Natural killer cell (primary cell): ENCODE results near the gene ITLN2. TPM values are rescaled to one million over a fixed set of nuclear protein-coding genes. Genes with fewer than 3 reads are reported as not detected.

Experiments used
- ATAC-seq, 3 donors: fragments of 150-1000 bp in 2 of 3; fragments of 200-7000 bp in 1 of 3; cut with Tn5 transposase; 1 replicate in 1 of 3; 2 replicates in 2 of 3; pipeline ENCODE4 v1.10.0; 2021; ENCODE audit warnings: mild to moderate bottlenecking in 2 of 3, moderate library complexity in 2 of 3
- DNase-seq, 2 donors: peaks; one replicate each; pipeline versions ENCODE4 v3.0.0 to v3.0.0-alpha.2; 2013 to 2021; ENCODE audit warnings: mixed read lengths in 1 of 2
- H3K27ac ChIP-seq: one replicate; pipeline ENCODE4 v1.5.1; 2013; ENCODE audit warnings: mild to moderate bottlenecking, low read length
- H3K27me3 ChIP-seq: one replicate; pipeline ENCODE4 v1.6.1; 2013; ENCODE audit warnings: low read length; ENCODE audit not compliant: control insufficient read depth, insufficient read depth
- H3K36me3 ChIP-seq: one replicate; pipeline ENCODE4 v1.6.1; 2013; ENCODE audit warnings: low read length; ENCODE audit not compliant: control insufficient read depth, insufficient read depth
- H3K4me1 ChIP-seq: one replicate; pipeline ENCODE4 v1.6.1; 2013; ENCODE audit warnings: low read length; ENCODE audit not compliant: control insufficient read depth, insufficient read depth
- H3K4me3 ChIP-seq: one replicate; pipeline ENCODE4 v1.5.1; 2013; ENCODE audit warnings: low read length
- H3K9me3 ChIP-seq: one replicate; pipeline ENCODE4 v1.6.1; 2013; ENCODE audit warnings: low read length; ENCODE audit not compliant: control insufficient read depth, insufficient read depth
- H3K27ac Mint-ChIP-seq, 2 donors: one replicate each; pipeline ENCODE4 v1.8.0; 2022; ENCODE audit warnings: mild to moderate bottlenecking in 2 of 2, mixed read lengths in 2 of 2, moderate library complexity in 1 of 2
- H3K27me3 Mint-ChIP-seq, 2 donors: one replicate each; pipeline ENCODE4 v1.8.0; 2022; ENCODE audit warnings: low read depth in 2 of 2, mixed read lengths in 2 of 2
- H3K36me3 Mint-ChIP-seq: one replicate; pipeline ENCODE4 v1.8.0; 2022; ENCODE audit warnings: mixed read lengths
- H3K4me1 Mint-ChIP-seq, 2 donors: one replicate each; pipeline ENCODE4 v1.8.0; 2022; ENCODE audit warnings: mixed read lengths in 2 of 2
- H3K4me3 Mint-ChIP-seq: one replicate; pipeline ENCODE4 v1.8.0; 2022; ENCODE audit warnings: mild to moderate bottlenecking, moderate library complexity, mixed read lengths
- H3K9me3 Mint-ChIP-seq, 2 donors: one replicate each; pipeline ENCODE4 v1.8.0; 2022; ENCODE audit warnings: mixed read lengths in 2 of 2
- WGBS: methylation state at CpG from one replicate; pipeline ENCODE4 v1.1.7; 2013; ENCODE audit warnings: missing lambda C conversion rate; ENCODE audit not compliant: insufficient coverage; 5-methylcytosine and 5-hydroxymethylcytosine counted together
- intact Hi-C: fragments of 100-400 bp; cut with micrococcal nuclease; formaldehyde crosslinking; loops from one replicate; pipeline ENCODE4 v1.14.2; 2022
- total RNA-seq, 4 donors: library from RNA; stranded (reverse); fragments of 120-200 nt in 1 of 4; gene quantifications; one replicate each; pipeline versions ENCODE4 v1.2.3 to v1.2.4, GENCODE V29; 2013 to 2022
- TF ChIP-seq, protein P1 (sequence below): fragments of 200-600 bp; IDR thresholded peaks from one replicate; pipeline ENCODE4 v1.8.0; 2022; ENCODE audit warnings: antibody characterized with exemption

ITLN2 gene
- total RNA-seq, 3 donors from 2014 or later (not counting 1 experiment from before 2014, with no cell fraction given): not detected

DNA sequence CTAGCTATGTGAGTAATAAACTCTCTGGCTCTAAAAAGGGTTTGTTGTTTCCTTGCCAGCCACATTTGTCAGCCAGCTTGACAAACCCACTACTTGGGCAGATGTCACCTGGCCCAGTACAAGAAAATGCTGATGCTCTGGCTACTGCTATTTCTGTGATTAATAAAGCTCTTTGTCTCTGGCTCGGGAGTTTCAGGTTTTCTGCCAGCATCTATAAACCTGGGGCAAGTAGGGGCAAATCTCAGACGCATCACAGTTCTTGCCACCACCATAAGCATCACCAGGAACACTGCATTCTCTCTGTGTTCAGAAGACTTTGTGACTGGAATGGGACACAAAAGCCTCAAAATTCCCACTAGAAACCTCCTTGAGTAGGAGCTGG lies 2.5 kb downstream of the ITLN2 start:
- WGBS: 94% methylated on average over 2 of the region's 2 CpGs
- Mint-ChIP-seq H3K9me3 (no peaks in the 10 kb centered on the region), H3K4me3 (no peak overlapping the region), H3K27me3 (peaks cover 0 to 11% of the 10 kb centered on the region in 2 donors), H3K4me1 (peaks cover 27 to 30% of the 10 kb centered on the region in 2 donors), H3K27ac (no peak overlapping the region), H3K36me3 (no peaks in the 10 kb centered on the region)
- intact Hi-C loops: loop anchor here (5.0 kb wide), 2 partner anchors 75 to 175 kb away; no protein-coding TSS in a partner anchor
- ATAC-seq: no peak
- TF ChIP-seq, protein P1, sequence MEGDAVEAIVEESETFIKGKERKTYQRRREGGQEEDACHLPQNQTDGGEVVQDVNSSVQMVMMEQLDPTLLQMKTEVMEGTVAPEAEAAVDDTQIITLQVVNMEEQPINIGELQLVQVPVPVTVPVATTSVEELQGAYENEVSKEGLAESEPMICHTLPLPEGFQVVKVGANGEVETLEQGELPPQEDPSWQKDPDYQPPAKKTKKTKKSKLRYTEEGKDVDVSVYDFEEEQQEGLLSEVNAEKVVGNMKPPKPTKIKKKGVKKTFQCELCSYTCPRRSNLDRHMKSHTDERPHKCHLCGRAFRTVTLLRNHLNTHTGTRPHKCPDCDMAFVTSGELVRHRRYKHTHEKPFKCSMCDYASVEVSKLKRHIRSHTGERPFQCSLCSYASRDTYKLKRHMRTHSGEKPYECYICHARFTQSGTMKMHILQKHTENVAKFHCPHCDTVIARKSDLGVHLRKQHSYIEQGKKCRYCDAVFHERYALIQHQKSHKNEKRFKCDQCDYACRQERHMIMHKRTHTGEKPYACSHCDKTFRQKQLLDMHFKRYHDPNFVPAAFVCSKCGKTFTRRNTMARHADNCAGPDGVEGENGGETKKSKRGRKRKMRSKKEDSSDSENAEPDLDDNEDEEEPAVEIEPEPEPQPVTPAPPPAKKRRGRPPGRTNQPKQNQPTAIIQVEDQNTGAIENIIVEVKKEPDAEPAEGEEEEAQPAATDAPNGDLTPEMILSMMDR: no peak
- no peaks in the 10 kb centered on the region for H3K36me3 ChIP-seq
- H3K4me3 ChIP-seq: no peak overlapping the region
- H3K4me1 ChIP-seq: peaks cover 15% of the 10 kb centered on the region
- no peak overlapping the region for H3K27ac ChIP-seq
- no peak for DNase-seq
- H3K9me3 ChIP-seq: no peaks in the 10 kb centered on the region
- no peaks in the 10 kb centered on the region for H3K27me3 ChIP-seq

DNA sequence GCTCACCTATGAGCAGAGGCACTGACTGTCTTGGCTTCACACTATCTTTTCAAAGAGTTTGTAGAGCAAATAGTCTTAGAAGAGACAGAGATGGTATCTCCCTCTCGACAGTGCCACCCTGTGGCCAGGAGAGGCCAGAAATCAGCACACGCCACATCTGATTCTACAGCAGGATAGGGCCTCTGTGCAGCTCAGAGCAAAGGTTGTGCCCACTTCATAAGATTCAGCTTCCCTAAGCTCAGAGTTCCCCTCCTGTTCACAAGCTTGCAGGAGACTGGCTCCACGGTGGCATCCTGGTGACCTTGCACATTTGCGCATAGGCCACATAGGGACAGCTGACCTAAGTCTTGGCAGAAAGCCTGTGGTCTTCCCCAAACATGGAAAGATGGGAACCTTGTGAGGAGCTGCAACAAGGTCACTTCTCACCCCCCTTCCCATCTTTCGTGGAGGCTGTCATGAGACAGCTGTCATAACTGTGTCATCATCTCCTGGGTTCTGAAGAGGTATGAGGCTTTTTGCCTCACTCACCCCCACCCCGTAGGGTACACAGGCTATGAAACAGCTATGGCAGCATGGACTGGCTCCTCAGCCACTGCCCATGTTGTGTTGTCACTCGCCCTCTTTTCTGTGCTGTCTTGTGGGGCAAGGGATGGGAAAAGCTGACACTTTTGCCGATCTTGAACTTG lies 3.0 kb downstream of the ITLN2 start:
- intact Hi-C loops: loop anchor here (1.0 to 5.0 kb wide), 5 partner anchors 74 to 270 kb away; no protein-coding TSS in a partner anchor
- Histone ChIP-seq H3K36me3 (no peaks in the 10 kb centered on the region), H3K4me3 (no peak overlapping the region), H3K27ac (no peak overlapping the region), H3K27me3 (no peaks in the 10 kb centered on the region), H3K4me1 (peaks cover 15% of the 10 kb centered on the region), H3K9me3 (no peaks in the 10 kb centered on the region)
- peak; percentile 58 to 85 for DNase-seq
- TF ChIP-seq, protein P1: peak; percentile 68
- H3K9me3 Mint-ChIP-seq: no peaks in the 10 kb centered on the region
- H3K4me3 Mint-ChIP-seq: no peak overlapping the region
- peak; percentile 83 to 84 (median 84) for ATAC-seq
- peaks cover 2 to 15% of the 10 kb centered on the region in 2 donors for H3K27me3 Mint-ChIP-seq
- no peaks in the 10 kb centered on the region for H3K36me3 Mint-ChIP-seq
- 60% methylated on average over 8 of the region's 8 CpGs for WGBS
- H3K27ac Mint-ChIP-seq: no peak overlapping the region
- peaks cover 27 to 30% of the 10 kb centered on the region in 2 donors for H3K4me1 Mint-ChIP-seq

DNA sequence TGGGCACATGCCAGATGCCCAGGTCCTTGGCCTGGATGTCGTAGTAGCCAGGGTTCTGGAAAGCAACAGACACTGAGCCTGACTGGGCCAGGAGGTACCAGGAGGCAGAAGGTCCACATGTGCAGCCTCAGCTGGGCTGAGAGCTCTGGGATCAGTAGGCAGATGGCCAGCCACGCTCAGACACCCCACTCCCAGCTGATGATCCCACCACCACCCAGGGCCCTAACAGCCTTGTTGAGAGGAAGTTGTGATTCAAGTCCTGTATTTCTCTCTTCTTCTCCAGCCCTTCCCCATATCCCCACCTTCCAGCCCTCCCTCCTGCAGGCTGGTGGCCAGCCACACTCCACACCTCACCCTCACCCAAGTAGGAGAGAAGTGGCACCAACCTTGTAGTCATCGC lies 4.0 kb downstream of the ITLN2 start:
- Histone ChIP-seq H3K4me3 (no peak overlapping the region), H3K36me3 (no peaks in the 10 kb centered on the region), H3K27ac (no peak overlapping the region), H3K9me3 (no peaks in the 10 kb centered on the region), H3K27me3 (no peaks in the 10 kb centered on the region), H3K4me1 (peaks cover 15% of the 10 kb centered on the region)
- Mint-ChIP-seq H3K36me3 (no peaks in the 10 kb centered on the region), H3K4me3 (no peak overlapping the region), H3K27ac (no peak overlapping the region), H3K9me3 (no peaks in the 10 kb centered on the region), H3K27me3 (peaks cover 2 to 16% of the 10 kb centered on the region in 2 donors), H3K4me1 (peaks cover 27 to 30% of the 10 kb centered on the region in 2 donors)
- TF ChIP-seq, protein P1: no peak
- ATAC-seq (no peak), DNase-seq (no peak)
- intact Hi-C loops: loop anchor here (1.0 to 5.0 kb wide), 5 partner anchors 73 to 269 kb away; no protein-coding TSS in a partner anchor
- 86% methylated on average over 2 of the region's 3 CpGs for WGBS
